Neural progenitor cell (in vitro differentiated cells): Measurements from ENCODE around the gene CALR.

Experiments used
- EZH2 ChIP-seq: fragments of 200-600 bp; sonication (generic); IDR thresholded peaks from 2 replicates; pipeline ENCODE4 v1.6.1; 2017; ENCODE audit warnings: antibody characterized with exemption, mild to moderate bottlenecking, moderate library complexity
- TF ChIP-seq, protein P1 (sequence below): fragments of 200-600 bp; sonication (generic); IDR thresholded peaks from 2 replicates; pipeline ENCODE4 v1.5.1; 2017; ENCODE audit warnings: antibody characterized with exemption, mild to moderate bottlenecking

DNA sequence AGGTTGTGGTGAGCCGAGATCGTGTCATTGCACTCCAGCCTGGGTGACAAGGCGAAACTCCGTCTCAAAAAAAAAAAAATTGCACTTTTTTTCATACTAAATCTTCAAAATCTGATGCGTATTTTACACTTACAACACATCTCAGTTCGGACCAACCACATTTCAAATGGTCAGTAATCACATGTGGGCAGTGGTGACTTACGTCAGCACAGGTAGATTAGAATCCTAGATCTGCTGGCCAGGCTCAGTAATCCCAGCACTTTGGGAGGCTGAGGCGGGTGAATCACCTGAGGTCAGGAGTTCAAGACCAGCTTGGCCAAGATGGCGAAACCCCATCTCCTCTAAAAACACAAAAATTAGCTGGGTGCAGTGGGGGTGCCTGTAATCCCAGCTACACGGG lies 3.3 kb upstream of the CALR start:
- TF ChIP-seq, protein P1, sequence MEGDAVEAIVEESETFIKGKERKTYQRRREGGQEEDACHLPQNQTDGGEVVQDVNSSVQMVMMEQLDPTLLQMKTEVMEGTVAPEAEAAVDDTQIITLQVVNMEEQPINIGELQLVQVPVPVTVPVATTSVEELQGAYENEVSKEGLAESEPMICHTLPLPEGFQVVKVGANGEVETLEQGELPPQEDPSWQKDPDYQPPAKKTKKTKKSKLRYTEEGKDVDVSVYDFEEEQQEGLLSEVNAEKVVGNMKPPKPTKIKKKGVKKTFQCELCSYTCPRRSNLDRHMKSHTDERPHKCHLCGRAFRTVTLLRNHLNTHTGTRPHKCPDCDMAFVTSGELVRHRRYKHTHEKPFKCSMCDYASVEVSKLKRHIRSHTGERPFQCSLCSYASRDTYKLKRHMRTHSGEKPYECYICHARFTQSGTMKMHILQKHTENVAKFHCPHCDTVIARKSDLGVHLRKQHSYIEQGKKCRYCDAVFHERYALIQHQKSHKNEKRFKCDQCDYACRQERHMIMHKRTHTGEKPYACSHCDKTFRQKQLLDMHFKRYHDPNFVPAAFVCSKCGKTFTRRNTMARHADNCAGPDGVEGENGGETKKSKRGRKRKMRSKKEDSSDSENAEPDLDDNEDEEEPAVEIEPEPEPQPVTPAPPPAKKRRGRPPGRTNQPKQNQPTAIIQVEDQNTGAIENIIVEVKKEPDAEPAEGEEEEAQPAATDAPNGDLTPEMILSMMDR: no peak
- TF ChIP-seq EZH2: no peak
